Measurements from ENCODE around the gene GTF2F1.

DNA sequence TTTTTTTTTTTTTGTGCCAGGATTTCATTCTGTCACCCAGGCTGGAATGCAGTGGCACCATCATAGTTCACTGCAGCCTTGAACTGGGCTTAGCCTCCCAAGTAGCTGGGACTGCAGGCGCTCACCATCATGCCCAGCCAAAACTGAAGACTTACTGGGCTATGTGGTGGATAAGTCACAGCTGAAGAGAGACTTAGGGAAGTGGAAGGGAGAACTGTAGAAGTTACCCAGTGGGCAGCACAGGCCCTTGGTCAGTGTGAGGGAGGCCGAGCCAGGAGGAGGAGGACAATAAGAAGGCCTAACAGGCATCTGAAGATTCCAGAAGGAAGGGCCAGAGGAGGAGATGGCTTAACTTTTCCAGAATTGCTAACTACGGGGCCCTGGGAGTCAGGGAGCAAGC is 13.2 kb downstream of the GTF2F1 start:
- TF ChIP-seq, protein P1, sequence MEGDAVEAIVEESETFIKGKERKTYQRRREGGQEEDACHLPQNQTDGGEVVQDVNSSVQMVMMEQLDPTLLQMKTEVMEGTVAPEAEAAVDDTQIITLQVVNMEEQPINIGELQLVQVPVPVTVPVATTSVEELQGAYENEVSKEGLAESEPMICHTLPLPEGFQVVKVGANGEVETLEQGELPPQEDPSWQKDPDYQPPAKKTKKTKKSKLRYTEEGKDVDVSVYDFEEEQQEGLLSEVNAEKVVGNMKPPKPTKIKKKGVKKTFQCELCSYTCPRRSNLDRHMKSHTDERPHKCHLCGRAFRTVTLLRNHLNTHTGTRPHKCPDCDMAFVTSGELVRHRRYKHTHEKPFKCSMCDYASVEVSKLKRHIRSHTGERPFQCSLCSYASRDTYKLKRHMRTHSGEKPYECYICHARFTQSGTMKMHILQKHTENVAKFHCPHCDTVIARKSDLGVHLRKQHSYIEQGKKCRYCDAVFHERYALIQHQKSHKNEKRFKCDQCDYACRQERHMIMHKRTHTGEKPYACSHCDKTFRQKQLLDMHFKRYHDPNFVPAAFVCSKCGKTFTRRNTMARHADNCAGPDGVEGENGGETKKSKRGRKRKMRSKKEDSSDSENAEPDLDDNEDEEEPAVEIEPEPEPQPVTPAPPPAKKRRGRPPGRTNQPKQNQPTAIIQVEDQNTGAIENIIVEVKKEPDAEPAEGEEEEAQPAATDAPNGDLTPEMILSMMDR (IDR thresholded peaks at IDR 0.05; ENCODE audit: low read depth, low read length) = no peak
- no peak for TF ChIP-seq EZH2phosphoT487 (IDR thresholded peaks at IDR 0.05; ENCODE audit: low read depth)
